ENCODE measurements around the gene TWIST2.

TWIST2 gene

DNA sequence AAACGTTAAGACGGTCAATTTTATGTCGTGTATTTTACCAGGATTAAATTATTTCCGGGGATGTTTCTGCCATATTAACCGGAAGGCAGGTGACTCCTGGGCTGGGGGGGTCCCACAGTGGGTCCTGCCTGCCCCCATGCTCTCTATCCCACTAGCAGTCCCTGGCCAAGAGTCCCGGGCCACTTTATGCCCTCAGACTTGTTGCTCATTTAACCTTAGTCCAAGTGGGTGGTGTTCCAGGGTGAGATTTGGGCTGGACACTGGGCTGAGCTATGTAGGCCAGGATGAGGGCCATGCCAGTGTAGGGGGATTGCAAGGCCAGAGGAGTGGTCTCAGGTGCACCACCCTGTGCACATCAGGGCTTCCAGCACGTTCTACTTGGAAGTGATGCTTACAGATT lies 24.1 kb downstream of the TWIST2 start:
- TF ChIP-seq, protein P1, sequence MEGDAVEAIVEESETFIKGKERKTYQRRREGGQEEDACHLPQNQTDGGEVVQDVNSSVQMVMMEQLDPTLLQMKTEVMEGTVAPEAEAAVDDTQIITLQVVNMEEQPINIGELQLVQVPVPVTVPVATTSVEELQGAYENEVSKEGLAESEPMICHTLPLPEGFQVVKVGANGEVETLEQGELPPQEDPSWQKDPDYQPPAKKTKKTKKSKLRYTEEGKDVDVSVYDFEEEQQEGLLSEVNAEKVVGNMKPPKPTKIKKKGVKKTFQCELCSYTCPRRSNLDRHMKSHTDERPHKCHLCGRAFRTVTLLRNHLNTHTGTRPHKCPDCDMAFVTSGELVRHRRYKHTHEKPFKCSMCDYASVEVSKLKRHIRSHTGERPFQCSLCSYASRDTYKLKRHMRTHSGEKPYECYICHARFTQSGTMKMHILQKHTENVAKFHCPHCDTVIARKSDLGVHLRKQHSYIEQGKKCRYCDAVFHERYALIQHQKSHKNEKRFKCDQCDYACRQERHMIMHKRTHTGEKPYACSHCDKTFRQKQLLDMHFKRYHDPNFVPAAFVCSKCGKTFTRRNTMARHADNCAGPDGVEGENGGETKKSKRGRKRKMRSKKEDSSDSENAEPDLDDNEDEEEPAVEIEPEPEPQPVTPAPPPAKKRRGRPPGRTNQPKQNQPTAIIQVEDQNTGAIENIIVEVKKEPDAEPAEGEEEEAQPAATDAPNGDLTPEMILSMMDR (IDR thresholded peaks at IDR 0.05; ENCODE audit: unreplicated experiment in 3 of 3): no peak
- no peak overlapping the region for H3K4me3 Mint-ChIP-seq
- H3K27ac Mint-ChIP-seq: peak overlapping the region in 2 of 3 experiments; percentile 10 to 26
- H3K9me3 Mint-ChIP-seq: no peaks in the 10 kb centered on the region
- peaks cover 10% of the 10 kb centered on the region for H3K36me3 Mint-ChIP-seq (ENCODE audit: low read depth)
- H3K4me1 Mint-ChIP-seq: peaks cover 24% of the 10 kb centered on the region
- H3K27me3 Mint-ChIP-seq (ENCODE audit: low read depth): peaks cover 25% of the 10 kb centered on the region

DNA sequence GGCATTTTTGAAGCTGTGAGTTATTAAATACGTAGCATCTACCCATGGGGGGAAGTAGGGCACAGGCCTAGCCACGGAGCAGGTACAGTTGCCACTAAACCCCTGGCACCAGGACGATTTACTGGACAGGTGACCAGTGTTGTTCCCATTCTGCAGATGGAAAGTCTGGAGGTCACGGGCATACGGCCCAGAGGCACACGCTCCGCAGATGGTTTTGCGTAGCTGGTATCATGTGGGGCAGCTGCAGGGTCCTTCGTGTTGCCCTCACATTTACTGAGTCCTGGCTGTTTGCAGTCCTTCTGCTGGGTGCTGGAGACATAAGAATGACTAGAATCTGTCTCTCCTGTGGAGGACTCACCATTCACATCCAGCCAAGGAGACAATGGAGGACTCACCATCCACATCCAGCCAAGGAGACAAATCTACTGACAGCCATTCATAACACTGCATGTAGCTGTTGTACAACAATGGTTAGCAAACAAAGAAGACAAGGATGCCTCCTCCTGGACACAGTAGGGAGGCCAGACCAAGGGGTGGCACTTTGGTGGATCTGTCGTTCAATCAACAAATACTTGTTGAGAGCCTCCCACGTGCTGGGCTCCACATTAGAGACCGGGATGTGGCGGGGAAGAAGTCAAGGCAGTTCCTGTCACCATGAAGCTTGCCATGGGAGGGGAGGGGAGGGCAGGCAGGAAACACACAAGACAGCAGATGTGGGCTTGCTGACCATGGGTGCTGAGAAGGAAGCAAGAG lies 24.9 kb downstream of the TWIST2 start:
- H3K27me3 Mint-ChIP-seq (ENCODE audit: low read depth): peaks cover 20% of the 10 kb centered on the region

DNA sequence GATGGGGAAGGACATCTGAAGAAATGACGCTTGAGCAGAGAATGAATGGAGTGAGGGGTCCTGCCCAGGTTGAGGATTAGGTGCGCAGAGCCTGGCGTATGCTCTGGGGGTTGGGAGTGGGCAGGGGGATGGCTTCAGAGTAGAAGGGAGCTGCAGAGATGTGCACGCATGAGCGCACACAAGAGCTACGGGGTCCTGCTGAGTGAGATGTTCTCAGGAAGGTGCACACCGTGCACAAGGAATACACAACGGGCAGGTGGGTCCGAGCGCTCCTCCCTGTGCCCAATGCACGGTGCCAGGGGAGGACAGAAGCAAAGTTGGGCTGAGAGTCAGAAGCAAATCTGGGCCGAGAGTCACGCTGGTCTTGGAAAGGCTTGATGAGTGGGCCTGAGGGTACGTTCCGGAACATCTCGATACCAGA lies 25.5 kb downstream of the TWIST2 start:
- Mint-ChIP-seq H3K27ac (peak overlapping the region in 1 of 3 experiments; percentile 44), H3K9me3 (no peaks in the 10 kb centered on the region), H3K4me1 (peaks cover 16% of the 10 kb centered on the region), H3K36me3 (ENCODE audit: low read depth) (peaks cover 10% of the 10 kb centered on the region), H3K4me3 (no peak overlapping the region), H3K27me3 (ENCODE audit: low read depth) (peaks cover 21% of the 10 kb centered on the region)
- TF ChIP-seq, protein P1 (IDR thresholded peaks at IDR 0.05; ENCODE audit: unreplicated experiment in 3 of 3): no peak

More for the DNA sequence above, 24.9 kb downstream of the TWIST2 start:
- Mint-ChIP-seq H3K4me1 (peaks cover 17% of the 10 kb centered on the region), H3K27ac (peak overlapping the region in 1 of 3 experiments; percentile 26), H3K9me3 (no peaks in the 10 kb centered on the region), H3K36me3 (ENCODE audit: low read depth) (peaks cover 10% of the 10 kb centered on the region), H3K4me3 (no peak overlapping the region)
- TF ChIP-seq, protein P1 (IDR thresholded peaks at IDR 0.05; ENCODE audit: unreplicated experiment in 3 of 3): no peak

DNA sequence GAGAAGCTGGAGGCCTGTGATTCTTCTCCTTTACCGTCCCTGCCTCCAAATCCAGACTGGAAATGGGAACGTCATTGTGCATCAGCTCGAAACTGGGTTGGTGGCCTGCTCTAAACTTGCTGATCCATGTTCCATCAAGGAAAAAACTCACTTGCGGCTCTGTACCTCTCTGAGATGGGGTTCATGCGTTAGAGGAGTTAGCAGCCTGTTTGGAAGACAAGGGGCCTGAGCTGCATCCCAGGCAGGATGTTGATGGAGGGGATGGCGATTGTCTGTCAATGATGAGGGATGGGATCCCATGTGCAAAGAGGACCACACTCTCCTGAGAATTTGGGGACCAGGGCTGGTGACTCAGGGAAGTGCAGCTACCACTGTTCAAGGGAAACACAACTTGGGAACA lies 26.0 kb downstream of the TWIST2 start:
- Mint-ChIP-seq H3K27ac (peak overlapping the region in 1 of 3 experiments; percentile 44), H3K36me3 (ENCODE audit: low read depth) (peaks cover 10% of the 10 kb centered on the region), H3K4me3 (no peak overlapping the region), H3K27me3 (ENCODE audit: low read depth) (peaks cover 20% of the 10 kb centered on the region), H3K4me1 (peaks cover 15% of the 10 kb centered on the region), H3K9me3 (no peaks in the 10 kb centered on the region)
- TF ChIP-seq, protein P1 (IDR thresholded peaks at IDR 0.05; ENCODE audit: unreplicated experiment in 3 of 3): no peak

DNA sequence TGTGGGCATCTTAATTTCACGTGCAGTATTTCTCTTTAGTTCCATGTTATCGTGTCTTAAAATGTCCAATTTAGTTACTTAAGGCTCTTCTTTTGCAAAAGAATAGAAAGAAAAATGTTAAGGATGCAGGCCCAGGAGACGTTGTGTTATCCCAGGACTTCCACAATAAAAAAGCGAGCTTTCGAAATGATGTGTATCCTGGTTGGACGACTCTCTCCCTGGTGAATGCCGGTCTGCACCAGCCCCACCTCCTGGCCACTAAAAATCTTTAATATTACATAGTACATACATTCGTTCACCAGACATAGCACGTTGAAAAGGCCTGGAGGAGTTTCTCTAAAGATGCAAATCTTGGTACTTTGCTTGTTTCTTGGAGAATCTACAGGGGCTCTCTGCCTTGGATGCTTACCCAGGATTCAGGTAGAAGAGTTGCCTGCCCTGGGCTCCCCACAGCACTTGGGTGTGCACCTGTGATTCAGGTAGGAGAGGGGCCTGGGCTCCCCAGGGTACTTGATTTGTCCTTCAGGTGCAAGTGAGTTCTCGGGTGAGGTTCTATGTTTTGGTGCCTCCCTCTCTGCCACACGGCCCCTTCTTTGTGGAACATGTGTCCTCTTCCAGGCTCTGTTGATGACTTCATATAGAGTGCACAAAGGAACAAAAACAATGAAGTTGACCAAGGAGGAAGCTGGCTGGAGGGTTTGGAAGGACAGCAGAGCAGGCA lies 26.6 kb downstream of the TWIST2 start:
- Mint-ChIP-seq H3K4me3 (no peak overlapping the region), H3K36me3 (ENCODE audit: low read depth) (peaks cover 10% of the 10 kb centered on the region), H3K27me3 (ENCODE audit: low read depth) (peaks cover 23% of the 10 kb centered on the region), H3K27ac (peak overlapping the region in 2 of 3 experiments; percentile 40 to 44), H3K4me1 (peaks cover 10% of the 10 kb centered on the region), H3K9me3 (no peaks in the 10 kb centered on the region)
- TF ChIP-seq, protein P1 (IDR thresholded peaks at IDR 0.05; ENCODE audit: unreplicated experiment in 3 of 3): no peak
